Fibroblast of the aortic adventitia (primary cell): ENCODE measurements around the gene CPED1. TPM values are rescaled to one million over a fixed set of nuclear protein-coding genes. Genes with fewer than 3 reads are reported as not detected.

ENCODE experiments used
- DNase-seq: peaks from one replicate; pipeline ENCODE4 v3.0.0-alpha.2; 2010; ENCODE audit warnings: low read depth
- H3K4me3 ChIP-seq: 2 replicates; pipeline ENCODE4 v1.5.1; 2011; ENCODE audit warnings: low read depth, mild to moderate bottlenecking, control low read depth, low read length, moderate library complexity
- total RNA-seq: library from RNA; depleted of rRNA; stranded (reverse); fragments of >200 nt; gene quantifications from 2 replicates; pipeline ENCODE4 v1.2.3, GENCODE V29; 2012; ENCODE audit warnings: low replicate concordance
- TF ChIP-seq, protein P1 (sequence below): IDR thresholded peaks from 2 replicates; pipeline ENCODE4 v1.5.1; 2011; ENCODE audit warnings: mild to moderate bottlenecking, low read length, control low read depth, inconsistent platforms; ENCODE audit not compliant: insufficient read depth

The CPED1 gene
- total RNA-seq, 1 donor: 119 TPM

DNA sequence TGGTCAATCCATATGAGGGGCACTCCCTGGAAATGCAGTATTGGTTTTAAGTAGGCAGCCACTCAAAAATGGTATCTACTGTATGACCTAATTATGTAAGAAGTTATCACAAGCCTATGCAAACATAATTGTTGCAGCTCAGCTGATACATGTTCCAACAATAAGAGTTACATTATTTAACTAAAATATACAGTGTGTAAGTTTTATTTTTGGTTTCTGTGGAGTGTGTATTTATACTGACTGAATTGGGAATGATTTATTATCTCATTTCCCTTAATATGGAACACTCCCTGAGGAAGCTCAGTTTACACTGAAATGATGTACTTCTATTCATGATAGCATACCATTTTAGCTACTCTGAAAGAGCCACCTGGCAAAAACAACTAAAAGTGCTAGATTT lies 40.5 kb upstream of the CPED1 start:
- no peak for DNase-seq
- no peak overlapping the region for H3K4me3 ChIP-seq
- TF ChIP-seq, protein P1, sequence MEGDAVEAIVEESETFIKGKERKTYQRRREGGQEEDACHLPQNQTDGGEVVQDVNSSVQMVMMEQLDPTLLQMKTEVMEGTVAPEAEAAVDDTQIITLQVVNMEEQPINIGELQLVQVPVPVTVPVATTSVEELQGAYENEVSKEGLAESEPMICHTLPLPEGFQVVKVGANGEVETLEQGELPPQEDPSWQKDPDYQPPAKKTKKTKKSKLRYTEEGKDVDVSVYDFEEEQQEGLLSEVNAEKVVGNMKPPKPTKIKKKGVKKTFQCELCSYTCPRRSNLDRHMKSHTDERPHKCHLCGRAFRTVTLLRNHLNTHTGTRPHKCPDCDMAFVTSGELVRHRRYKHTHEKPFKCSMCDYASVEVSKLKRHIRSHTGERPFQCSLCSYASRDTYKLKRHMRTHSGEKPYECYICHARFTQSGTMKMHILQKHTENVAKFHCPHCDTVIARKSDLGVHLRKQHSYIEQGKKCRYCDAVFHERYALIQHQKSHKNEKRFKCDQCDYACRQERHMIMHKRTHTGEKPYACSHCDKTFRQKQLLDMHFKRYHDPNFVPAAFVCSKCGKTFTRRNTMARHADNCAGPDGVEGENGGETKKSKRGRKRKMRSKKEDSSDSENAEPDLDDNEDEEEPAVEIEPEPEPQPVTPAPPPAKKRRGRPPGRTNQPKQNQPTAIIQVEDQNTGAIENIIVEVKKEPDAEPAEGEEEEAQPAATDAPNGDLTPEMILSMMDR: no peak

DNA sequence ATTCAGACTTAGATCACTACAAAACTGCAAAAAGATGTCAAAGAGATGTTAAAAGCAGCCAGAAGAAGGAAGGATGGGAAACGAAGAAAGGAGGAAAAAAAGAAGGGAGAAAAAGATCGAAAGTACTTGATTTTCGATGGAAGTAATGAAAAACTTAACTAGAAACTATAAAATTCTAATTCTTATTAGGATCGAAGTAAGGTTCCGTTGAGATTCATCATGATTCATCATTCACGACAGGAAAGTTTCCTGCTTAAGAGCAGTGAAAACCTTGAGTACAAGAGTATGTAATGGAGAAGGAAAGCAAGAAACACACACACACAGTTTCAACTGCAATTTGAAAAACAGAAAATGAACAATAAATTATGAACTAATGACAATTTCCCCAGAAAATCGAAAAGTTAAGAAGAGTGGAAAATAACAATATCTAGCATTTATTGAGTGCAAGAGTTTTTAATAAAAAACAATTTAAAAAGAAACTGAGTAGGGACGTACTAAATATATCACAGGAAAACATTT lies 39.1 kb upstream of the CPED1 start:
- TF ChIP-seq, protein P1: no peak
- H3K4me3 ChIP-seq: peak overlapping the region; percentile 68
- no peak for DNase-seq

DNA sequence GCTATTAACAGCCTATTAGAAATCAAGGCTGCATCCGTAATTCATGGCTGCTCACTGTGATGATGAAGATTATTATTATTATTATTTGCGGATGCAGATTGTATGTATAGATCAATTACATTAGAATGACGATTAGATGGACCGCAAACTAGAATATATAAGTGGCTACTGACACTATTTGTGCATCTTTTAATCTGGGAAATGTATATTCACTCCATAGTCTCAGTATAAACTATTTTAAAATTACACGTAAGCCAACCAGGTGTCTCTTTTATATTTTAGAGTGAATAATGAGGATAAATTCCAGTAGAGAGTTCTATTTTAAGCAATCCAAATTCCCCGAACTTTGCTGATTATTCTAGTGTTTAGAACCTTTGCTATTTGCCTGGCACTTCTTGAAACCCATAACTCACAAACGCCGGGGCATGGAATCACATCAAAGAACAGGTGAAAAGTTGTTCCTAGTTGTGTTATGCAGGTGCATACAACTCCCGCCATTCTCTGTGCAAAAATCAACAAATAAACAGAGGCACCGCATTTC lies 38.4 kb upstream of the CPED1 start:
- DNase-seq: no peak
- peak overlapping the region; percentile 68 for H3K4me3 ChIP-seq
- TF ChIP-seq, protein P1: no peak

DNA sequence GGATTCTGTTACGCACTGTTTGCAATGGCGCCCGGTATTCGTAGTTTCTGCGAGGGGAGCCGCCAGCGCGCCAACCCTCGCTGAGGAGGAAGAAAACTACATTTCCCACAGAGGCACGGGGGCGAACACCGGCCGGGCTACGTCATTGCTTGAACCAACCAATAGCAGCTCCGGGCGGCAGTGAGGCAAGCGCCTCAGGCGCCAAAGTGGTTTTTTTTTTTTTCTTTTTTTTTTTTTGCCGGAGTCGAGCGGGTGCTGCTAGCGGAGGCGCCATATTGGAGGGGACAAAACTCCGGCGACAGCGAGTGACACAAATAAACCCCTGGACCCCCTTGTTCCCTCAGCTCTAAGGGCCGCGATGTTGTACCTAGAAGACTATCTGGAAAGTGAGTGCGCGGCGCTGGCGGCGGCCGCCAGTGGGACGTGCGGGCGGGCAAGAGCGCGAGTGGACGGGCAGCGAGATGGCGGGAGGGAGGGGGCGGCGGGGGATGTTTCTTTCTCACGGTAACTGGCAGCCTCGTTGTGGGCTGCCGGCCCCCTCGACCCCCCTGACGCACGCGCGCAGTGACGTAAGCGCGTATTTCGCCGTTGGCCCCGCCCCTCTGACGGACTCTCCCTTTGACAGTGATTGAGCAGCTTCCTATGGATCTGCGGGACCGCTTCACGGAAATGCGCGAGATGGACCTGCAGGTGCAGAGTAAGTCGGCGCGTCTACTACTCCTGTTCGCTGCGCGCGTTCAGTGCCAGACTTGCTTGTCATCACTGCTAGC lies 37.8 kb upstream of the CPED1 start, which contains the start of gene ING3:
ING3 (plus strand) TSS at position 239 of the 770 bp plus-strand sequence; CDS start at position 359, 120 bp downstream.
- TF ChIP-seq, protein P1: no peak
- DNase-seq: peak; percentile 97
- H3K4me3 ChIP-seq: peak within 1 kb of the TSS; percentile 96

DNA sequence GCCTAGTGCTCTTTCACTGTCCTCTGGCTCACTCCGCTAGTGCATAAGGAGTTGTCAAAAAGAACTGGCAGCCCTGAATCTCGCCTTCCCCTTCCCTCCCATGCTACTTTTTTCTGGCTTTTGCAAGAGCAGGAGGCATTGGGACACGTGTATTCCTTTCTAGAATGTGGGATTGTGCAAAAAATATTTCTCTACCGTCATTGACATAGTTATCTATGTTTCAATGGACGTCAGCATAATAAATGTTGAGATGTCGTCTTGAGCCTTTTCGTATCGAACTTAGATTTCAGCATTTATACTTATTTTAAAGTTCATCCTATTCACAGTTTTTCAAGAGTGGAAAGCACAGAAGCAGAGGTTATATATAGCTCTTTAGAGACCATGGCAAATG lies 37.2 kb upstream of the CPED1 start:
- peak overlapping the region; percentile 96 for H3K4me3 ChIP-seq
- TF ChIP-seq, protein P1: no peak
- no peak for DNase-seq

DNA sequence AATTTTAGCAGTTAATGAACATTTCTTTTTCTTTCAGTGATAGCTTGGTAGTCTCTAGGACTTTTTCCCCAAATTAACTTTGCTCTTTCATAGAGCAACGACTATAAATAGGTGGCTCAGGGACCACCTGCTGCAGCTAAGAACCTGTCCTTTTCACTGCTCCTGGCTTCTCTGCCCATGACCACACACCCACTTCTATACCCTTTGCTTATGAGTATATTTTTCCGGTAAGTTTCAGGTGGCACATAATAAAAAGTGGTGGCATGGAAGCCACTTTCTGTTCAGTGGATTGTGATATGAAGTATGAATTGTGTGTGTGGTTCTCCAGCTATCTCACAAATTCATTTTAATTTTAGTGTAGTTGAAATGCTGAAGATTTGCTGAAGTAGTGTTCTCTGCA lies 36.7 kb upstream of the CPED1 start:
- DNase-seq: no peak
- peak overlapping the region; percentile 96 for H3K4me3 ChIP-seq
- TF ChIP-seq, protein P1: no peak
